OCI-LY7 (cell line): Measurements from ENCODE around the gene ADRA1B.

ENCODE experiments used
- CTCF ChIP-seq: fragments of 200-600 bp; sonication (generic); conservative IDR thresholded peaks from 2 replicates; pipeline ENCODE4 v1.5.1; 2014; ENCODE audit warnings: mild to moderate bottlenecking, antibody characterized with exemption, low read length, moderate library complexity, mixed read lengths
- EZH2phosphoT487 ChIP-seq: fragments of 200-600 bp; sonication (generic); IDR thresholded peaks from 2 replicates; pipeline ENCODE4 v1.6.1; 2018; ENCODE audit warnings: low read depth, borderline replicate concordance, mild to moderate bottlenecking, mixed run types, antibody characterized with exemption, low read length, moderate library complexity, mixed read lengths

- peak; percentile 75 for TF ChIP-seq CTCF
- TF ChIP-seq EZH2phosphoT487 = no peak
These were observed 70.9 kb downstream of the ADRA1B start for GRCh38 chr5:159987031-159987674.
